Measurements from ENCODE around the gene POU2F2.

The POU2F2 gene

GRCh38 chr19:42154471-42155323 lies 22.5 kb upstream of the POU2F2 start:
- peak; percentile 51 for DNase-seq

GRCh38 chr19:42153672-42154433 lies 21.6 kb upstream of the POU2F2 start:
- peak; percentile 30 for DNase-seq

GRCh38 chr19:42152910-42153671 lies 20.8 kb upstream of the POU2F2 start:
- DNase-seq: no peak

- no peak for DNase-seq
Observed at GRCh38 chr19:42151782-42152684, 19.8 kb upstream of the POU2F2 start.

DNA sequence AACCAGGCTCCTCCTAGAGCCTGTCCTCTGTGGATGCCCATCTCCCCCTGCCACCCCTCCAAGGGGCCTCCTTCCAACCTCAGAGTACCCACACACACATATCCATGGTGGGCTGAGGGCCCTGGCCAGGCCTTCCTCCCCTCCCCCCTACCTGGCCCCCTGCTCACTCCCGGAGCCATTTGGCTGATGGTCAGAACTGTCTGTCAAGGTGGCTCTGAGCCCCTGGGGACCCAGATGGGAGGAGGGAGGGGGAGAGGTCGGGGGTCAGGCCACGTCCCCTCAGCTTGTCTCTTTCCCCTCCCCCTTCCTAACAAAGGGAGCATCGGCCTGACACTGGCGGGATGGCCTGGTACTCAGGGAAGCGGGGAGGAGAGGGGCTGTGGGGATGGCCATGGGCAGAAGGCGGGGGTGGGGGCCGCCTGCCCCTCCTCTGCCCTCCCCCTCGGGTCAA lies 18.7 kb upstream of the POU2F2 start:
- no peak for DNase-seq

- no peak for DNase-seq
Observed at GRCh38 chr19:42150364-42150763, 18.1 kb upstream of the POU2F2 start.

DNA sequence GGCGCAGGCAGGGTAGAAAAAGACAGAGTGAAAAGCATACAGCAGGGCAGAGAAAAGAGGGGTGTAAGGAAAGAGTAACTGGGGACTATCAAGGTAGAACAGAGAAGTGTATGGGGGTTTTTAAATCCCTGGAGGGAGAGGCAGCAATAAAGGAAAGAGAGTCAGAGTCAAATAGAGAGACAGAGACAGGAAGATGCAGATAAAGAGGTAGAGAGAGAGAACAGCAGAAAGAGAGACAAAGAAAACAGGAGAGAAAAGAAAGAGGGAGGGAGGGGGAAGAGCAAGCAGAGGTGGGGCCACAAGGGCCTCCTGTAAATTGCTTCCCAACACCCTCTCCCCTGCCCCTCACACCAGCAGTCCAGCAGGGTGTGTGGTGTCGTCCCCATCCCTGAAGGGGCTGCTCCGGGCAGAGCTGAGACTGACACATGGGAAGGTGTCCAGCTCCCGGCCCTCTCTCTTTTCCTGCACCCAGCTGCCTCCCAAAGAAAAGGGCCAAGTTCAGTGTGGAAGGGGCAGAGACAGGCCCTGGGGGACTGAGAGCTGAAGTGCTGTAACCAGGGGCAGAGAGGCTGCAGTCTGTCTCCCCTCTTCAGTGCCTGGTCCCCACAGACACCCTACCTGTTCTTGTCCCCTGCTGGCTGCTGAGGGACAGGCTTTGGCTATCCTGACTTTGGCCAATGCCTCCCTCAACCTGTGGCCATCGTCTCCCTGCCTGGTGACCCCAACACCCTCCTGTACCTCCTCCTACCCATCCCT lies 17.4 kb upstream of the POU2F2 start:
- DNase-seq: no peak

DNA sequence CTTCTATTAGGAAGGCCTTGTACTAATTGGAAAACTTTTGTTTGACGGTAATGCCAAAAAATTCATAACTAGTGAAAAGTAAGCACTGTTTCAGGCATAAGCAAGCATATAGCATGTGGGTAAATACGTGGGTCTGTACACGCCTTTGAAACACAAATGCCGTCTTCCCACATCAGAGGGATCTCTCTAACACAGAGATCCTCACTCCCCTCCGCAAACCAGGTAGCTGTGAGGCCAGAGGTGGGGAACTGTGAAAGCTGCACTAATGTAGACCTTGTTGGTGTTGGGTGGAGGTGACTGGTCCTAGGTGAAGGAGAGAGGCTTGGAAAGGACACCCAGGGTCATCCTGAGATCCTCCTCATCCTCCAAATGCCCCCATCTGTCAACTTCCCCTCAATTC lies 16.0 kb upstream of the POU2F2 start:
- DNase-seq: no peak

DNA sequence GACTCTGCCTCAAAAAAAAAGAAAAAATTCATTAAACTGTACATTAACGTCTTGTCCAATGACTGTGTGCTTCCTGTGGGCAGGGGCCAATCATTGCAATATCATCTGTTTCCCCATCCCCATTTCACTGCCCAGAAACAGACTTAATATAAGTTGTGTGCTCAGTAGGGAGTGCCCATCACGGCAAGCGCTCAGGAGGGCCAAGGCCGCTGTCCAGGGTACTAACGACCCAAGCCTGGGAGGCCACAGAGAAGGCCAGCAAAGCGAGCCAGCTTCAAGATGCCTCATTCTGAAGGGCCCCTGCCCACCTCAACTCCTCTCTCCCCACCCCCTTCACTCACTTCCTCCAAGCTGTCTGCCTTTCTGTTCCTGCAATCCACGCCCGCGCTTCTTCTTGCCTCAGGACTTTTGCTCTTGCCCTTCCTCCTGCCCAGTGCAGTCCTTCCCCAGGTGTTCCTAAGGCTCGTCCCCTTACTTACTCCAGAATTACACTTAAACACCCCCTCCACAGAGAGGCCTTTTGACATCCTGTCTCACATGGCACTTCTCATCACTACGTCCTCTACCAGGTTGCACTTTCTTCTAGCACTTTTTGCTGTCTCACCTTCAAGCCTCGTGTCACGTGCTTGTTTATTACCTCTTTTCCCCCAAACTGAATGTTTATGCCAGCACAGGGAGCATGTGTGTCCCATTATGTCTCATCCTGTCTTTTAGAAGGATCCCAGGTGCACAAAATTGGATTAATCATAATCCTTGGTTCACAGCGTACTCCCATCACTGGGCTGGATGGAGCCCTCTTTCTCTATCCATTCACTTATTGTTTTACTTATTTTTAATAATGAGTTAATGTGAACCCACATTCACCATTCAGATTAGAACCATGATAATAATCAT lies 11.3 kb upstream of the POU2F2 start:
- no peak for DNase-seq

GRCh38 chr19:42140125-42140754 lies 8.0 kb upstream of the POU2F2 start:
- no peak for DNase-seq

DNA sequence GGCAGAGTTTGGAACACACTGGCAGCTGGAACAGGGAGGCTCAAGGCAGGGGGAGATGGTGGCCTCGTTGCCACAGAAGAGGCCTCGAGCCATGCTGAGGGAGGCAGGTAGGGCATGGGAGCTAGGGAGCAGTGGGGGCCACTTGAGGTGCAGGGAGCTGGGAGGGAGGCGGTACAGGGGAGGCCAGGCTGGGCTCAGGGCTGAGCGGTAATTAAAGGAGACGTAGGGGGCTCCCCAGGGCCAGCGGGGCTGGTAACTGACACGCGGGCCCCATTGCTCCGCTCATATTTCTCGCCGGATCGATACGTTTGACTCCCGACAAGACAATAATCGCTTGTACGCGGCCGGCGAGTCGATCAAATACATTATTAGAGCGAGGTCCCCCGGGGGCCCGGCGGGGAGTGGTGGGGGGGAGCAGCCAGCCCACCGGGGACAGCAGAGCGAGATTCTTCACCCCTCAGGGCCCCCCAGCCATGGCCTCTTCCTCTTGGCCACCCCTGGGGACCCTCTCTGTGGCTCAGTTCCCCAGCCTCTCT lies 2.4 kb upstream of the POU2F2 start:
- DNase-seq: no peak

- peak; percentile 33 for DNase-seq
Observed at GRCh38 chr19:42132851-42133528, 744 bp upstream of the POU2F2 start.

GRCh38 chr19:42131149-42132029 lies 857 bp downstream of the POU2F2 start:
- DNase-seq: no peak

GRCh38 chr19:42130254-42130573 lies 2.0 kb downstream of the POU2F2 start:
- no peak for DNase-seq

DNA sequence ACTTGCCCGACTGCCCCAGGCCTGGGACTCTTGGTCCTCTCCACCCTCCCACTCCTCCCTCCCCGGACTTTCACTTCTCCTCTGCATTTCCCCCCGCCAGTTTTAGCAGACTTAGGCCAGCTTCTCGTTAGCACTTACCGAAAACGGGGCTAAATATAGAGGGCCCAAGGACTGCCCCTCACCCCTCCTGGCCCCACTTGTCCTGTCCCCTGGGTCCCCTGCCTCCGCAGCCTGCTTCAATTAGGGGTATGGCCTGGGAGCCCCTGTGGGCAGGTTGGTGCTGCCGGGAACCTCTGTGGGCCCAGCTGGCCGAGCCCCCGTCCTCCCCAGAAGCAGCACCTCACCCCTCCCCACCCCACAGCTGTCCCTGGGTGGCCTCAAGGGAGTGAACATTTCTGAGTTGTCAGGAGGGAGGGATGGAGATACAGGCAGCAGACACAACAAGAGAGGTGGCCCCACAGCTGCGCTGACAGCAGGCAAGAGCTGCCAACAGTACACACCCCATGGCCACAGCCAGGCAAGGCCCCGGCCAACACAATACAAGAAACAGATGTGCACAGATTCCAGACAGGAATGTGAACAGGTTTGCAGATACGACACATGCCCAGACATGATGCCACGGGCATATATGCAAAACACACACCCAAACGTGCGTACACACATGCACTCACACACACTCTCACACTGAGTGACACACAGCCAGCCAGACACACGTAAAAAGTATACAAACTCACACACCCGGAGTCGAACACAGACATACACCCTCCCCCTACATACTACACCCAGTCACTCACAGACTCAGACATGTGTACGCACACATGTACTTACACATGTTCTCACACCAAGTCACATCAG lies 2.6 kb downstream of the POU2F2 start:
- no peak for DNase-seq

DNA sequence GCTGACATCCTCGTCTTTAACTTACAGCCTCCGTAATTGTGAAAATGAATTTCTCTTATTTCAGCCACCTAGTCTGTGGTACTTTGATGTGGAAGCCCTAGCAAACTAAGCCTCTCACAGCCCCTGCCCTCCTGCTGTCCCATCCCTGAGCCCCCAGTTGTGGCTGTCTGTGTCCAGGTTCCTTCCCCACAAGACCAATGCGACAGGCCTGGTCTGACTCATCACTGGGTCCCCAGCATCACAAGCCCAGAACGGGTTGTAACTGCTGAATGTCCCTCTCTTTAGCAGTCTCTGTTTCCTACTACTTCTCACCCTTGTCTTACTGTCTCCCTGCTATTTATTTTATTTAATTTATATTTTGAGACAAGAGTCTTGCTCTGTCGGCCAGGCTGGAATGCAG lies 5.7 kb downstream of the POU2F2 start:
- DNase-seq: no peak

DNA sequence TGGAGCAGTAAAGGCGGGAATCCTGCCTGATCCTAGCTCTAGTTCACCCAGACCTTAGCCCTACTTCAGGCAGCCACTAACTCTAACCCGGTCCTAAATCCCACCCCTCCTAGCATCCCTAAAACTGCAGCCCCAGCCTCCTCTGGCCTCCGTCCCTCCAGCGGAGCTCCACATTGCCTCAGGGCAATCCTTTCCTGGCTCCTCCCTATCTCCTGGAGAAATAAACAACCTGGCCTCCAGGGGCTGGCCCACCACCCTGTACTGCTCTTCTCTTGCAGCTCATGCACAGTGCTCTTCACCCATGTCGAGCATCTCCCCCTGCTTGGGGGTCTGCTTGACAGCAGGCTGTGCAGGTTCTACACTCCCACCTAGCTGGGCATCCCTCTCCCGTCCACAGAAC lies 6.7 kb downstream of the POU2F2 start:
- no peak for DNase-seq
